Spleen (tissue), 11 donors: ENCODE data around the gene IL31RA. TPM values are rescaled to one million over a fixed set of nuclear protein-coding genes. Genes with fewer than 3 reads are reported as not detected.

Experiments used
- DNase-seq: peaks from one replicate; pipeline ENCODE4 v3.0.0-alpha.2; 2020
- H3K27ac ChIP-seq, 8 donors: fragments of 200-600 bp; sonication (generic) in 7 of 8; 1 replicate in 4 of 8; 2 replicates in 4 of 8; pipeline versions ENCODE4 v1.5.0 to v1.8.0; 2016 to 2021; ENCODE audit warnings: inconsistent platforms in 4 of 8, mild to moderate bottlenecking in 4 of 8, moderate library complexity in 1 of 8
- H3K27me3 ChIP-seq, 7 donors: fragments of 200-600 bp; sonication (generic) in 6 of 7; replicated peaks in 1 of 7; 1 replicate in 4 of 7; 2 replicates in 3 of 7; pipeline versions ENCODE4 v1.5.0 to v1.8.0; 2016 to 2021; ENCODE audit warnings: inconsistent platforms in 3 of 7, mild to moderate bottlenecking in 1 of 7
- H3K36me3 ChIP-seq, 6 donors: fragments of 200-600 bp; sonication (generic) in 5 of 6; 1 replicate in 4 of 6; 2 replicates in 2 of 6; pipeline versions ENCODE4 v1.5.0 to v1.8.0; 2016 to 2021; ENCODE audit warnings: inconsistent platforms in 2 of 6
- H3K4me1 ChIP-seq, 6 donors: fragments of 200-600 bp; sonication (generic) in 5 of 6; 1 replicate in 3 of 6; 2 replicates in 3 of 6; pipeline versions ENCODE4 v1.5.0 to v1.8.0; 2016 to 2021; ENCODE audit warnings: inconsistent platforms in 3 of 6
- H3K4me3 ChIP-seq, 8 donors: fragments of 200-600 bp; sonication (generic) in 7 of 8; 1 replicate in 4 of 8; 2 replicates in 4 of 8; pipeline versions ENCODE4 v1.5.0 to v1.8.0; 2016 to 2021; ENCODE audit warnings: inconsistent platforms in 4 of 8, mild to moderate bottlenecking in 4 of 8, moderate library complexity in 2 of 8
- H3K9me3 ChIP-seq, 8 donors: fragments of 200-600 bp; sonication (generic) in 7 of 8; 1 replicate in 4 of 8; 2 replicates in 4 of 8; pipeline versions ENCODE4 v1.5.0 to v1.8.0; 2016 to 2021; ENCODE audit warnings: inconsistent platforms in 4 of 8
- POLR2A ChIP-seq, 3 donors: fragments of 450-650 bp; IDR thresholded peaks; one replicate each; pipeline ENCODE4 v1.5.1; 2017; ENCODE audit warnings: antibody characterized with exemption in 3 of 3, mild to moderate bottlenecking in 1 of 3
- POLR2AphosphoS5 ChIP-seq, 3 donors: sonication (generic); formaldehyde crosslinking; IDR thresholded peaks; one replicate each; pipeline ENCODE4 v1.5.1; 2017; ENCODE audit warnings: antibody characterized with exemption in 3 of 3
- WGBS, 5 donors: extraction: QIAGEN DNeasy Blood & Tissue Kit in 3 of 5; methylation state at CpG; one replicate each; pipeline versions ENCODE4 v1.1.5 to v1.1.7; 2013 to 2018; 5-methylcytosine and 5-hydroxymethylcytosine counted together
- intact Hi-C: fragments of 100-400 bp; cut with DNase I; formaldehyde crosslinking; loops from one replicate; pipeline ENCODE4 v1.15.0; 2023; ENCODE audit warnings: low total_unique reads
- polyA plus RNA-seq, 3 donors: library from polyadenylated mRNA; stranded (reverse); fragments of 200-250 nt; gene quantifications; one replicate each; pipeline ENCODE4 v1.2.1, GENCODE V29; 2013
- total RNA-seq, 7 donors: library from RNA; depleted of rRNA in 3 of 7; stranded (reverse); fragments of >200 nt in 3 of 7; fragmentation: NEBNext Ultra II Directional in 4 of 7; extraction: Animal tissue kit (Norgen Biotek cat#: 25700) in 4 of 7; gene quantifications; one replicate each; pipeline versions ENCODE4 v1.1.0 to v1.2.1, GENCODE V29; 2016 to 2021
- TF ChIP-seq, protein P1 (sequence below), 11 experiments: fragments of 200-600 bp in 7 of 11; fragments of 450-650 bp in 4 of 11; sonication (generic) in 4 of 11; IDR thresholded peaks in 8 of 11; conservative IDR thresholded peaks in 3 of 11; 1 replicate in 7 of 11; 2 replicates in 4 of 11; pipeline versions ENCODE4 v1.4.0 to v1.8.0; 2016 to 2021; ENCODE audit warnings: antibody characterized with exemption in 11 of 11, inconsistent platforms in 4 of 11, mild to moderate bottlenecking in 1 of 11
- donor health status: healthy with polysubstance abuse.
- donor health status: DM: no; HTN: no; CAD: no; lungs with moderate emphysema.
- donor health status: DM: no; HTN: no; CAD: no.
- donor health status: Bipolar disorder and iron deficiency.
- donor health status: healthy.
- donor health status: DM: no; HTN: no; CAD: no.
- donor health status: DM: yes; HTN: yes; CAD: no.

IL31RA gene
- total and polyA plus RNA-seq, 10 donors: 0.02 to 0.20 (median 0.03) TPM; not detected in 7

DNA sequence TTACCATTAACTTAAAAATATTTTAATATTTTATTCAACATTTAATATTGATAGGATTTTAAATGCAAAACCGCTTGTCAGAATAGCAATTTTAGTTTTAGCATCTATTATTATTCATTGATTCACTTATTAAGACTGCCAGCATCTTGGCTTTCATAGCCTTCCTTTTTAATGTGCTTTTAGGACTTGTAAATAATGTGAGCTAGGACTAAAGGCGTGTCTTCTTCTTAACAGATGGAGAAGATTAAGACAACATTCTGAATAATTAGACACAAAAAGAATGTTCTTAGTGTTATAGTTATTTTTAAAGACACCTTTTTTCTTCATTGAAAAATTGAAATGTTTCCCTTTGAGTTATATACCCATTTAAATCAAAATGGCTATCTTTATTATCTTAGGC lies 6.9 kb downstream of the IL31RA start:
- H3K9me3 ChIP-seq: peaks cover 0 to 7% (median 0%) of the 10 kb centered on the region in 8 donors
- no peaks in the 10 kb centered on the region for H3K27me3 ChIP-seq
- no peaks in the 10 kb centered on the region for H3K36me3 ChIP-seq
- no peak overlapping the region for H3K4me3 ChIP-seq
- WGBS, 5 donors: 92 to 100% (median 98%) methylated on average over 2 of the region's 2 CpGs
- no peak for TF ChIP-seq POLR2A (IDR thresholded peaks at IDR 0.05)
- TF ChIP-seq, protein P1, sequence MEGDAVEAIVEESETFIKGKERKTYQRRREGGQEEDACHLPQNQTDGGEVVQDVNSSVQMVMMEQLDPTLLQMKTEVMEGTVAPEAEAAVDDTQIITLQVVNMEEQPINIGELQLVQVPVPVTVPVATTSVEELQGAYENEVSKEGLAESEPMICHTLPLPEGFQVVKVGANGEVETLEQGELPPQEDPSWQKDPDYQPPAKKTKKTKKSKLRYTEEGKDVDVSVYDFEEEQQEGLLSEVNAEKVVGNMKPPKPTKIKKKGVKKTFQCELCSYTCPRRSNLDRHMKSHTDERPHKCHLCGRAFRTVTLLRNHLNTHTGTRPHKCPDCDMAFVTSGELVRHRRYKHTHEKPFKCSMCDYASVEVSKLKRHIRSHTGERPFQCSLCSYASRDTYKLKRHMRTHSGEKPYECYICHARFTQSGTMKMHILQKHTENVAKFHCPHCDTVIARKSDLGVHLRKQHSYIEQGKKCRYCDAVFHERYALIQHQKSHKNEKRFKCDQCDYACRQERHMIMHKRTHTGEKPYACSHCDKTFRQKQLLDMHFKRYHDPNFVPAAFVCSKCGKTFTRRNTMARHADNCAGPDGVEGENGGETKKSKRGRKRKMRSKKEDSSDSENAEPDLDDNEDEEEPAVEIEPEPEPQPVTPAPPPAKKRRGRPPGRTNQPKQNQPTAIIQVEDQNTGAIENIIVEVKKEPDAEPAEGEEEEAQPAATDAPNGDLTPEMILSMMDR (IDR thresholded peaks at IDR 0.05 in 8 of 11, conservative IDR thresholded peaks at IDR 0.05 in 3 of 11): no peak
- TF ChIP-seq POLR2AphosphoS5 (IDR thresholded peaks at IDR 0.05): no peak
- H3K27ac ChIP-seq: no peak overlapping the region
- DNase-seq: no peak
- intact Hi-C loops: no loop called here
- peaks cover 0 to 30% (median 16%) of the 10 kb centered on the region in 6 donors for H3K4me1 ChIP-seq

DNA sequence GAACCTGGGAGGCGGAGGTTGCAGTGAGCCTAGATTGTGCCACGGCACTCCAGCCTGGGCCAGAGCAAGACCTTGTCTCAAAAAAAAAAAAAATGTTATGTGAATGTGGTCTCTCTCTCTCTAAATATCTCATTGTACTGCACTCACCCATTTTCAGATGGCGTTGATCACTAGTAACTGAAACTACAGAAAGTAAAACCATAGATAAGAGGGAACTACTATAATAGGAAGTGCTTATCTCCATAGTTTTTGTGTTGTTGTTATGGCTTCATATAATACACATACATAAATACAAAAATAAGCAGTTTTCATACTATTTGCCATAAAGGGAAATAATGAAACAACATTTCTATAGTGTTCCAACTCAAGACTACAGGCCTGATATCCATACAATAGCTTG lies 9.1 kb downstream of the IL31RA start:
- intact Hi-C loops: no loop called here
- peaks cover 0 to 7% (median 0%) of the 10 kb centered on the region in 8 donors for H3K9me3 ChIP-seq
- H3K27me3 ChIP-seq: no peaks in the 10 kb centered on the region
- no peak for DNase-seq
- H3K4me1 ChIP-seq: peaks cover 0 to 22% (median 11%) of the 10 kb centered on the region in 6 donors
- TF ChIP-seq POLR2AphosphoS5 (IDR thresholded peaks at IDR 0.05): no peak
- TF ChIP-seq POLR2A (IDR thresholded peaks at IDR 0.05): no peak
- TF ChIP-seq, protein P1 (IDR thresholded peaks at IDR 0.05 in 8 of 11, conservative IDR thresholded peaks at IDR 0.05 in 3 of 11): no peak
- H3K36me3 ChIP-seq: no peaks in the 10 kb centered on the region
- no peak overlapping the region for H3K27ac ChIP-seq
- WGBS, 5 donors: 41 to 92% (median 70%) methylated on average over 3 of the region's 3 CpGs
- no peak overlapping the region for H3K4me3 ChIP-seq

DNA sequence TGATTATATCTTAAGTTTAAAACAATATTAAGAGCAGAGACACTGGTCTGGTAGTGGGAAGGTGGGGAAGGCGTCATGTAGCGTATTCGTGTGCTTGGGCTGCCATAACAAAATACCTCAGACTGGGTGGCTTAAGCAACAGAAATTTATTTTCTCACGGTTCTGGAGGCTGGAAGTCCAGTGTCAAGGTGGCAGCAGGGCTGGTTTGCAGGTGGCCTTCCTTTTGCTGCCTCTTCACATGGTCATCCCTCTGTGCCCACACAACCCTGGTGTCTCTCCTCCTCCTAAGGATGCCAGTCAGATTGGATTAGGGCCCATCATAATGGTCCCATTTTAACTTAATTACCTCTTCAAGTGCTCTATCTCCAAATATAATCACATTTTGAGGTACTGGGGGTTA lies 9.6 kb downstream of the IL31RA start:
- 68 to 100% (median 79%) methylated on average over 4 of the region's 4 CpGs for WGBS, 5 donors
- Histone ChIP-seq H3K9me3 (peaks cover 0 to 7% (median 0%) of the 10 kb centered on the region in 8 donors), H3K27me3 (no peaks in the 10 kb centered on the region), H3K4me3 (no peak overlapping the region), H3K4me1 (peaks cover 0 to 18% (median 10%) of the 10 kb centered on the region in 6 donors), H3K27ac (no peak overlapping the region), H3K36me3 (no peaks in the 10 kb centered on the region)
- no peak for TF ChIP-seq POLR2AphosphoS5 (IDR thresholded peaks at IDR 0.05)
- no peak for TF ChIP-seq POLR2A (IDR thresholded peaks at IDR 0.05)
- TF ChIP-seq, protein P1 (IDR thresholded peaks at IDR 0.05 in 8 of 11, conservative IDR thresholded peaks at IDR 0.05 in 3 of 11): no peak
- intact Hi-C loops: no loop called here
- no peak for DNase-seq

DNA sequence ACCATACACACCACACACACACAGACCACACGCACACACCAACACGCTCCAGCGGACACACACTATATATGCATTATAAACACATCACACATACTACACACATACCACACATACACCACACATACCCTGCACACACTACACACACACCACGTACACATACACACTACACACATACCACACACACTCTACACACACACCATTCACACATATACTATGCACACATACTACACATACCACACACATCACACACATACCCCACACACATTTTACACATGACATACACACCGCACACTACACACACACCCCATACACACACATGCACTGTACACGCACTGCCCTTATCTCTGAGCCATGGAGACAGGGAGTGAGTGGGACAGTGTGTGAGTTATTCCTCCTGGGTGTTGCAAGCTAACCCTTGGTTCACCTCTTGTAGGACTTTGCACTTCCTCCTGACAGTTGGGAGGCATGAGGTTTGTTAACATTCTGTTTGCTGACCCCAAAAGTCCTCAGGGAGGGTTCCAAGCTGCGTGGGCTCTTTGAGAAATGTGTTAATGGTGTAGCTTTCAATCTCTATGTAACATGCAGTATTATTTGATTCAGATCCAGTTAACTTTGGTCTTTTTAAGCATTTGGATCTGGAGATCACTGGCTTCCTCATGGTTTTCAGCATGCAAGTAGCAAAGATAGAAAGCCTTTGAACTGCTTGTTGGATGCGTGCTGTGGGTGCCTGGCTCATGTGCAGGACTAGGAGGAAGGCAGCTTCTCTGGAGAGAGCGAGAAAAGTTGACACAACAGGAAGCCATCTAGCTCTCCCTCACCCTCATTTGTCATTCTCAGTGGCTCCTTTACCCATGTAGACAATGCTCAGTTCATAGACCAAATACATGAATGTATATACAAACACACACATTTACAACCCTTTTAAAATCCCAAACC lies 13.7 kb downstream of the IL31RA start:
- Histone ChIP-seq H3K4me3 (no peak overlapping the region), H3K9me3 (peaks cover 0 to 7% (median 0%) of the 10 kb centered on the region in 8 donors), H3K27ac (no peak overlapping the region), H3K4me1 (no peaks in the 10 kb centered on the region), H3K36me3 (no peaks in the 10 kb centered on the region), H3K27me3 (no peaks in the 10 kb centered on the region)
- no peak for DNase-seq
- intact Hi-C loops: no loop called here
- 71 to 83% (median 78%) methylated on average over 9 of the region's 9 CpGs for WGBS, 5 donors
- TF ChIP-seq, protein P1 (IDR thresholded peaks at IDR 0.05 in 8 of 11, conservative IDR thresholded peaks at IDR 0.05 in 3 of 11): no peak
- TF ChIP-seq POLR2A (IDR thresholded peaks at IDR 0.05) (no peak), POLR2AphosphoS5 (IDR thresholded peaks at IDR 0.05) (no peak)
